Measurements from ENCODE around the gene SPPL2A. TPM values are rescaled to one million over a fixed set of nuclear protein-coding genes. Genes with fewer than 3 reads are reported as not detected.

Gene SPPL2A
- total and polyA plus RNA-seq, 2 of the 13 experiments (the other 11 are each of a cell fraction or from before 2014, with no cell fraction given): 80.5 to 105 TPM

DNA sequence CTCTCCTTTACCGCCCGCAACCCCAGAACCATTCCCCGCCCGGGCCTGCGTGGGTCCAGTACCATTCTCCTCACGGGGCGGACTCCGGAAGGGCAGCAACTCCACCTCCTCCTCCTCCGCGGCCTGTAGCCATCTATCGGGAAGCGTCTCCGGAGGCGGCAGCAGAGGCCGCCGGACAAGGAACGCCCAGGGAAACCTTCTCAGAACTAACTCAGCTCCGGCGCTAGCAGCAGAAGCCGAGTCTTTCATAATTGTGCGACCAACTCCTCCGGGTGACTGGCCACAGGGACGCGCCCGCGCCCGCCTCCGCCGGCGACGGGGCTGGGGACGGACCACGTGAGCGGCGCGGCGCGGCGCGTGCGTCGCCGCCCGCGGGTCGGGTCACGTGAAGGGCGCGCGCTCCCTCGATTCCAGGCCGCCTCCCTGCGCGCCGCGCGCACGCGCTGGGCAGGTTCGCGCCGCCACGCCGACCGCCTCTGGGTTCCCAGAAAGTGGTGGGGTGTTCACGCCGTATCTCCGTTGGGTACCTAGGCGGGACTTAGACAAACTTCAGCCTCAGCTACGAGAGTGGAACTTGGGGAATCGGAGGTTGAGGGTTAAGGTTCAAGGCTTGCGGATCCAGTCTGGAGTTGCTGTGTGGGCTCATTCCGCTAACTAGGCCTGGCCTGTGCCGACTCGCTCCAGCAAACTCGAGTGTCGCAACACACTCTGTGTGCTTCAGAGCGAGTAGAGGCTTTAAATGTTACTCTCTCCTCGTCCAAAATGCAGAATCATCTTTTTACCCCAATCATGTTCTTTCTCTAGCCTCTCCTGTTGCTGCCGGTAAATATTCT, 78.8 kb downstream of the SPPL2A start, which contains the start of gene TRPM7 (continued):
- TF ChIP-seq, protein P1, sequence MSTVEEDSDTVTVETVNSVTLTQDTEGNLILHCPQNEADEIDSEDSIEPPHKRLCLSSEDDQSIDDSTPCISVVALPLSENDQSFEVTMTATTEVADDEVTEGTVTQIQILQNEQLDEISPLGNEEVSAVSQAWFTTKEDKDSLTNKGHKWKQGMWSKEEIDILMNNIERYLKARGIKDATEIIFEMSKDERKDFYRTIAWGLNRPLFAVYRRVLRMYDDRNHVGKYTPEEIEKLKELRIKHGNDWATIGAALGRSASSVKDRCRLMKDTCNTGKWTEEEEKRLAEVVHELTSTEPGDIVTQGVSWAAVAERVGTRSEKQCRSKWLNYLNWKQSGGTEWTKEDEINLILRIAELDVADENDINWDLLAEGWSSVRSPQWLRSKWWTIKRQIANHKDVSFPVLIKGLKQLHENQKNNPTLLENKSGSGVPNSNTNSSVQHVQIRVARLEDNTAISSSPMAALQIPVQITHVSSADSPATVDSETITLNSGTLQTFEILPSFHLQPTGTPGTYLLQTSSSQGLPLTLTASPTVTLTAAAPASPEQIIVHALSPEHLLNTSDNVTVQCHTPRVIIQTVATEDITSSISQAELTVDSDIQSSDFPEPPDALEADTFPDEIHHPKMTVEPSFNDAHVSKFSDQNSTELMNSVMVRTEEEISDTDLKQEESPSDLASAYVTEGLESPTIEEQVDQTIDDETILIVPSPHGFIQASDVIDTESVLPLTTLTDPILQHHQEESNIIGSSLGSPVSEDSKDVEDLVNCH (CRISPR knock-in tag; IDR thresholded peaks at IDR 0.05): no peak
- TF ChIP-seq, protein P2, sequence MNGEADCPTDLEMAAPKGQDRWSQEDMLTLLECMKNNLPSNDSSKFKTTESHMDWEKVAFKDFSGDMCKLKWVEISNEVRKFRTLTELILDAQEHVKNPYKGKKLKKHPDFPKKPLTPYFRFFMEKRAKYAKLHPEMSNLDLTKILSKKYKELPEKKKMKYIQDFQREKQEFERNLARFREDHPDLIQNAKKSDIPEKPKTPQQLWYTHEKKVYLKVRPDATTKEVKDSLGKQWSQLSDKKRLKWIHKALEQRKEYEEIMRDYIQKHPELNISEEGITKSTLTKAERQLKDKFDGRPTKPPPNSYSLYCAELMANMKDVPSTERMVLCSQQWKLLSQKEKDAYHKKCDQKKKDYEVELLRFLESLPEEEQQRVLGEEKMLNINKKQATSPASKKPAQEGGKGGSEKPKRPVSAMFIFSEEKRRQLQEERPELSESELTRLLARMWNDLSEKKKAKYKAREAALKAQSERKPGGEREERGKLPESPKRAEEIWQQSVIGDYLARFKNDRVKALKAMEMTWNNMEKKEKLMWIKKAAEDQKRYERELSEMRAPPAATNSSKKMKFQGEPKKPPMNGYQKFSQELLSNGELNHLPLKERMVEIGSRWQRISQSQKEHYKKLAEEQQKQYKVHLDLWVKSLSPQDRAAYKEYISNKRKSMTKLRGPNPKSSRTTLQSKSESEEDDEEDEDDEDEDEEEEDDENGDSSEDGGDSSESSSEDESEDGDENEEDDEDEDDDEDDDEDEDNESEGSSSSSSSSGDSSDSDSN (CRISPR knock-in tag; IDR thresholded peaks at IDR 0.05): peak; percentile 92
- TF ChIP-seq ZNF672 (CRISPR knock-in tag; IDR thresholded peaks at IDR 0.05) (no peak), ETV5 (CRISPR knock-in tag; IDR thresholded peaks at IDR 0.05; ENCODE audit: borderline replicate concordance) (0 out of 2 replicates have a peak, but pooled peaks have one; percentile 15), RFXAP (CRISPR knock-in tag; IDR thresholded peaks at IDR 0.05; ENCODE audit: borderline replicate concordance) (no peak), ZNF746 (CRISPR knock-in tag; IDR thresholded peaks at IDR 0.05) (peak; percentile 61; the same call in 1 of the 2 replicates), ZNF282 (IDR thresholded peaks at IDR 0.05; ENCODE audit: partially characterized antibody) (no peak)
- TF ChIP-seq, protein P3, sequence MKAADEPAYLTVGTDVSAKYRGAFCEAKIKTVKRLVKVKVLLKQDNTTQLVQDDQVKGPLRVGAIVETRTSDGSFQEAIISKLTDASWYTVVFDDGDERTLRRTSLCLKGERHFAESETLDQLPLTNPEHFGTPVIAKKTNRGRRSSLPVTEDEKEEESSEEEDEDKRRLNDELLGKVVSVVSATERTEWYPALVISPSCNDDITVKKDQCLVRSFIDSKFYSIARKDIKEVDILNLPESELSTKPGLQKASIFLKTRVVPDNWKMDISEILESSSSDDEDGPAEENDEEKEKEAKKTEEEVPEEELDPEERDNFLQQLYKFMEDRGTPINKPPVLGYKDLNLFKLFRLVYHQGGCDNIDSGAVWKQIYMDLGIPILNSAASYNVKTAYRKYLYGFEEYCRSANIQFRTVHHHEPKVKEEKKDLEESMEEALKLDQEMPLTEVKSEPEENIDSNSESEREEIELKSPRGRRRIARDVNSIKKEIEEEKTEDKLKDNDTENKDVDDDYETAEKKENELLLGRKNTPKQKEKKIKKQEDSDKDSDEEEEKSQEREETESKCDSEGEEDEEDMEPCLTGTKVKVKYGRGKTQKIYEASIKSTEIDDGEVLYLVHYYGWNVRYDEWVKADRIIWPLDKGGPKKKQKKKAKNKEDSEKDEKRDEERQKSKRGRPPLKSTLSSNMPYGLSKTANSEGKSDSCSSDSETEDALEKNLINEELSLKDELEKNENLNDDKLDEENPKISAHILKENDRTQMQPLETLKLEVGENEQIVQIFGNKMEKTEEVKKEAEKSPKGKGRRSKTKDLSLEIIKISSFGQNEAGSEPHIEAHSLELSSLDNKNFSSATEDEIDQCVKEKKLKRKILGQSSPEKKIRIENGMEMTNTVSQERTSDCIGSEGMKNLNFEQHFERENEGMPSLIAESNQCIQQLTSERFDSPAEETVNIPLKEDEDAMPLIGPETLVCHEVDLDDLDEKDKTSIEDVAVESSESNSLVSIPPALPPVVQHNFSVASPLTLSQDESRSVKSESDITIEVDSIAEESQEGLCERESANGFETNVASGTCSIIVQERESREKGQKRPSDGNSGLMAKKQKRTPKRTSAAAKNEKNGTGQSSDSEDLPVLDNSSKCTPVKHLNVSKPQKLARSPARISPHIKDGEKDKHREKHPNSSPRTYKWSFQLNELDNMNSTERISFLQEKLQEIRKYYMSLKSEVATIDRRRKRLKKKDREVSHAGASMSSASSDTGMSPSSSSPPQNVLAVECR (CRISPR knock-in tag; IDR thresholded peaks at IDR 0.05; ENCODE audit: borderline replicate concordance): peak; percentile 75
- TF ChIP-seq, protein P4, sequence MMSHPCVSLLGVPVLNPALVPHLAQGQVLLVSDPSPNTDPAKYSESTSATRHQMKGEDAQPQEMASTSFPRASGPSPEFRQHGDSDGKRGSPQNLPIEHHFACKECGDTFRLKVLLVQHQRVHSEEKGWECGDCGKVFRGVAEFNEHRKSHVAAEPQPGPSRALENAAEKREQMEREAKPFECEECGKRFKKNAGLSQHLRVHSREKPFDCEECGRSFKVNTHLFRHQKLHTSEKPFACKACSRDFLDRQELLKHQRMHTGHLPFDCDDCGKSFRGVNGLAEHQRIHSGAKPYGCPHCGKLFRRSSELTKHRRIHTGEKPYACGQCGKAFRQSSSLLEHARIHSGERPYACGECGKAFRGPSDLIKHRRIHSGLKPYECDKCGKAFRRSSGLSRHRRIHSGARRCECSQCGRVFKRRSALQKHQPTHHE (CRISPR knock-in tag; IDR thresholded peaks at IDR 0.05; ENCODE audit: borderline replicate concordance): peak; percentile 34; the same call in 1 of the 2 replicates
- TF ChIP-seq, protein P5, sequence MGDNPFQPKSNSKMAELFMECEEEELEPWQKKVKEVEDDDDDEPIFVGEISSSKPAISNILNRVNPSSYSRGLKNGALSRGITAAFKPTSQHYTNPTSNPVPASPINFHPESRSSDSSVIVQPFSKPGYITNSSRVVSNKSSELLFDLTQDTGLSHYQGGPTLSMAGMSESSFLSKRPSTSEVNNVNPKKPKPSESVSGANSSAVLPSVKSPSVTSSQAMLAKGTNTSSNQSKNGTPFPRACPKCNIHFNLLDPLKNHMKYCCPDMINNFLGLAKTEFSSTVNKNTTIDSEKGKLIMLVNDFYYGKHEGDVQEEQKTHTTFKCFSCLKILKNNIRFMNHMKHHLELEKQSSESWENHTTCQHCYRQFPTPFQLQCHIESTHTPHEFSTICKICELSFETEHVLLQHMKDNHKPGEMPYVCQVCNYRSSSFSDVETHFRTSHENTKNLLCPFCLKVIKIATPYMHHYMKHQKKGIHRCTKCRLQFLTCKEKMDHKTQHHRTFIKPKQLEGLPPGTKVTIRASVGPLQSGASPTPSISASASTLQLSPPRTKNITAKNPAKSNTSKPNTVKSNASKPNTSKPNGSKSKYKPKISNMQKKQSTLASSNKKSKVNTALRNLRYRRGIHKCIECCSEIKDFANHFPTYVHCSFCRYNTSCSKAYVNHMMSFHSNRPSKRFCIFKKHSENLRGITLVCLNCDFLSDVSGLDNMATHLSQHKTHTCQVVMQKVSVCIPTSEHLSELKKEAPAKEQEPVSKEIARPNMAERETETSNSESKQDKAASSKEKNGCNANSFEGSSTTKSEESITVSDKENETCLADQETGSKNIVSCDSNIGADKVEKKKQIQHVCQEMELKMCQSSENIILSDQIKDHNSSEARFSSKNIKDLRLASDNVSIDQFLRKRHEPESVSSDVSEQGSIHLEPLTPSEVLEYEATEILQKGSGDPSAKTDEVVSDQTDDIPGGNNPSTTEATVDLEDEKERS (CRISPR knock-in tag; IDR thresholded peaks at IDR 0.05): no peak
- TF ChIP-seq, protein P6, sequence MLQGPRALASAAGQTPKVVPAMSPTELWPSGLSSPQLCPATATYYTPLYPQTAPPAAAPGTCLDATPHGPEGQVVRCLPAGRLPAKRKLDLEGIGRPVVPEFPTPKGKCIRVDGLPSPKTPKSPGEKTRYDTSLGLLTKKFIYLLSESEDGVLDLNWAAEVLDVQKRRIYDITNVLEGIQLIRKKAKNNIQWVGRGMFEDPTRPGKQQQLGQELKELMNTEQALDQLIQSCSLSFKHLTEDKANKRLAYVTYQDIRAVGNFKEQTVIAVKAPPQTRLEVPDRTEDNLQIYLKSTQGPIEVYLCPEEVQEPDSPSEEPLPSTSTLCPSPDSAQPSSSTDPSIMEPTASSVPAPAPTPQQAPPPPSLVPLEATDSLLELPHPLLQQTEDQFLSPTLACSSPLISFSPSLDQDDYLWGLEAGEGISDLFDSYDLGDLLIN (CRISPR knock-in tag; IDR thresholded peaks at IDR 0.05; ENCODE audit: borderline replicate concordance): no peak; the same call in 1 of the 2 replicates

All from HepG2 (cell line).